K562 (cell line): Measurements from ENCODE around the gene PPM1F. TPM values are rescaled to one million over a fixed set of nuclear protein-coding genes. Genes with fewer than 3 reads are reported as not detected.

Experiments
- FOXK2 ChIP-seq, 2 experiments: fragments of 450-650 bp; IDR thresholded peaks in 1 of 2; conservative IDR thresholded peaks in 1 of 2; 2 replicates each; pipeline ENCODE4 v1.6.1; 2016; ENCODE audit warnings: low read depth in 2 of 2, mild to moderate bottlenecking in 1 of 2
- HCFC1 ChIP-seq: IDR thresholded peaks from 2 replicates; pipeline ENCODE4 v1.6.1; 2012; ENCODE audit warnings: low read depth, low read length, improper control_type of control experiment
- HDAC6 ChIP-seq: IDR thresholded peaks from 2 replicates; pipeline ENCODE4 v1.6.1; 2012; ENCODE audit warnings: low read depth, mild to moderate bottlenecking, control low read depth, inconsistent platforms, low read length, moderate library complexity
- HOMEZ ChIP-seq: fragments of 250-450 bp; sonication (Bioruptor Pico); IDR thresholded peaks from 2 replicates; pipeline ENCODE4 v1.4.0; 2020; ENCODE audit warnings: mild to moderate bottlenecking, moderate library complexity
- MCM3 ChIP-seq: fragments of 450-650 bp; IDR thresholded peaks from 2 replicates; pipeline ENCODE4 v1.6.1; 2016
- RERE ChIP-seq: sonication (generic); formaldehyde crosslinking; IDR thresholded peaks from 2 replicates; pipeline ENCODE4 v1.8.0; 2023; ENCODE audit warnings: missing genetic modification reagents, mild to moderate bottlenecking, borderline replicate concordance
- RFX5 ChIP-seq: IDR thresholded peaks from 2 replicates; pipeline ENCODE4 v1.6.1; 2011; ENCODE audit warnings: low read depth, mild to moderate bottlenecking, improper control_type of control experiment, low read length
- THAP12 ChIP-seq: fragments of 250-450 bp; sonication (Bioruptor Pico); IDR thresholded peaks from 2 replicates; pipeline ENCODE4 v1.9.0; 2021; ENCODE audit warnings: mild to moderate bottlenecking, inconsistent platforms
- U2AF1 ChIP-seq: fragments of 200-400 bp; formaldehyde crosslinking; optimal IDR thresholded peaks from 2 replicates; pipeline ENCODE3; 2017; ENCODE audit warnings: mild to moderate bottlenecking, low read depth, low read length, moderate library complexity
- VEZF1 ChIP-seq: fragments of 200-800 bp; sonication (Bioruptor generic); IDR thresholded peaks from 2 replicates; pipeline ENCODE4 v1.6.1; 2017; ENCODE audit warnings: missing genetic modification characterization, missing compliant biosample characterization
- ZNF184 ChIP-seq: sonication (generic); formaldehyde crosslinking; IDR thresholded peaks from 2 replicates; pipeline ENCODE4 v1.5.0; 2020; ENCODE audit warnings: missing genetic modification reagents
- ZNF280B ChIP-seq: fragments of 250-450 bp; sonication (Bioruptor Pico); IDR thresholded peaks from 2 replicates; pipeline ENCODE4 v1.5.1; 2021; ENCODE audit warnings: mild to moderate bottlenecking
- ZNF347 ChIP-seq: fragments of 450-650 bp; formaldehyde crosslinking; IDR thresholded peaks from 2 replicates; pipeline ENCODE4 v1.4.0; 2020; ENCODE audit warnings: low read depth, mild to moderate bottlenecking, moderate library complexity
- ZNF408 ChIP-seq: fragments of 250-450 bp; sonication (Bioruptor Pico); IDR thresholded peaks from 2 replicates; pipeline ENCODE4 v1.4.0; 2020; ENCODE audit warnings: low read depth, mild to moderate bottlenecking, moderate library complexity
- polyA plus RNA-seq, 8 experiments: library from polyadenylated mRNA; depleted of rRNA in 4 of 8; stranded (reverse) in 5 of 8; unstranded in 3 of 8; fragments of >200 nt; fragmentation: Nextera tagmentation in 2 of 8; fragmentation: Illumina TruSeq in 1 of 8; extraction: Ambion mirVana in 2 of 8; extraction: Trizol in 1 of 8; gene quantifications; 2 replicates each; pipeline versions ENCODE4 v1.2.1 to v1.2.3, GENCODE V29; 2011 to 2014; ENCODE audit warnings: inconsistent platforms in 1 of 8, missing spikeins in 1 of 8
- total RNA-seq, 7 experiments: library from RNA; depleted of rRNA in 6 of 7; stranded (reverse); fragments of >200 nt in 6 of 7; fragmentation: Illumina TruSeq in 2 of 7; extraction: Trizol in 2 of 7; gene quantifications; 2 replicates each; pipeline versions ENCODE4 v1.2.1 to v1.2.3, GENCODE V29; 2011 to 2021; ENCODE audit warnings: low replicate concordance in 1 of 7

Gene PPM1F
- total and polyA plus RNA-seq, 9 of the 15 experiments (the other 6 are each of a cell fraction or from before 2014, with no cell fraction given) = 2.1 to 159 (median 64.0) TPM

- TF ChIP-seq THAP12 (no peak), ZNF347 (CRISPR knock-in tag) (no peak), RFX5 (peak; percentile 42; the same call in 1 of the 2 replicates), RERE (CRISPR knock-in tag) (no peak), HCFC1 (peak; percentile 80), U2AF1 (no peak), HDAC6 (no peak), VEZF1 (CRISPR knock-in tag) (no peak), MCM3 (no peak), ZNF184 (no peak), ZNF280B (CRISPR knock-in tag) (no peak), FOXK2 (conservative IDR thresholded peaks at IDR 0.05 in 1 of 2, IDR thresholded peaks at IDR 0.05 in 1 of 2; ENCODE audit: low read depth in 2 of 2) (no peak), HOMEZ (no peak), ZNF408 (CRISPR knock-in tag) (no peak)
These were observed 14.4 kb downstream of the PPM1F start (continued) for GRCh38 chr22:21938071-21938822.
